Measurements from ENCODE around the gene BANF2. TPM values are rescaled to one million over a fixed set of nuclear protein-coding genes. Genes with fewer than 3 reads are reported as not detected.

The BANF2 gene
- total and polyA plus RNA-seq, 11 donors, result not detected

DNA sequence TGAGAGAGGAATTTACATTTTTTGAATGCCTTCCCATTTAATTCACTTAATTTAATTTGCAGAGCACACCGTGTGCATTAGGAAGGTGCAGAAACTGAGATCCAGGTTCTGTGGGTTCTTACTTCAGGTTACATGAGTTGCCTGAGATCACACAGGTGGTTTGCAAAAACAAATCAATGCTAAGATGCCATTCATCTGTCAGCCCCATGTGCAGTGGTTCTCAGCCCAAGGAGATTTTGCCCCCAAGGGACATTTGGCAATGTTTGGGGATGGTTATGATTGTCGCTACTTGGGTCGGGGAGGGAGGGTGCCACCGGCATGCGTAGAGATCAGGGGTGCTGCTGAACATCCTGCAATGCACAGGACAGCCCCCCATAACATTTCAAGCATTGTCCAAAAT lies 34.6 kb downstream of the BANF2 start:
- H3K36me3 ChIP-seq, result no peaks in the 10 kb centered on the region
- intact Hi-C loops (cut with DNase I), result no loop called here
- H3K9me3 ChIP-seq, result peaks cover 0 to 15% (median 5%) of the 10 kb centered on the region in 12 donors
- H3K27ac ChIP-seq, result no peak overlapping the region
- TF ChIP-seq, protein P1, sequence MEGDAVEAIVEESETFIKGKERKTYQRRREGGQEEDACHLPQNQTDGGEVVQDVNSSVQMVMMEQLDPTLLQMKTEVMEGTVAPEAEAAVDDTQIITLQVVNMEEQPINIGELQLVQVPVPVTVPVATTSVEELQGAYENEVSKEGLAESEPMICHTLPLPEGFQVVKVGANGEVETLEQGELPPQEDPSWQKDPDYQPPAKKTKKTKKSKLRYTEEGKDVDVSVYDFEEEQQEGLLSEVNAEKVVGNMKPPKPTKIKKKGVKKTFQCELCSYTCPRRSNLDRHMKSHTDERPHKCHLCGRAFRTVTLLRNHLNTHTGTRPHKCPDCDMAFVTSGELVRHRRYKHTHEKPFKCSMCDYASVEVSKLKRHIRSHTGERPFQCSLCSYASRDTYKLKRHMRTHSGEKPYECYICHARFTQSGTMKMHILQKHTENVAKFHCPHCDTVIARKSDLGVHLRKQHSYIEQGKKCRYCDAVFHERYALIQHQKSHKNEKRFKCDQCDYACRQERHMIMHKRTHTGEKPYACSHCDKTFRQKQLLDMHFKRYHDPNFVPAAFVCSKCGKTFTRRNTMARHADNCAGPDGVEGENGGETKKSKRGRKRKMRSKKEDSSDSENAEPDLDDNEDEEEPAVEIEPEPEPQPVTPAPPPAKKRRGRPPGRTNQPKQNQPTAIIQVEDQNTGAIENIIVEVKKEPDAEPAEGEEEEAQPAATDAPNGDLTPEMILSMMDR (IDR thresholded peaks at IDR 0.05), result no peak
- no peak for TF ChIP-seq POLR2A (IDR thresholded peaks at IDR 0.05)
- no peak overlapping the region for H3K4me3 ChIP-seq
- H3K4me1 ChIP-seq, result no peaks in the 10 kb centered on the region
- ATAC-seq (no peak), DNase-seq (no peak)
- 87 to 91% (median 89%) methylated on average over 5 of the region's 5 CpGs for WGBS, 4 donors
- H3K27me3 ChIP-seq, result peaks cover 0 to 7% (median 0%) of the 10 kb centered on the region in 9 donors

DNA sequence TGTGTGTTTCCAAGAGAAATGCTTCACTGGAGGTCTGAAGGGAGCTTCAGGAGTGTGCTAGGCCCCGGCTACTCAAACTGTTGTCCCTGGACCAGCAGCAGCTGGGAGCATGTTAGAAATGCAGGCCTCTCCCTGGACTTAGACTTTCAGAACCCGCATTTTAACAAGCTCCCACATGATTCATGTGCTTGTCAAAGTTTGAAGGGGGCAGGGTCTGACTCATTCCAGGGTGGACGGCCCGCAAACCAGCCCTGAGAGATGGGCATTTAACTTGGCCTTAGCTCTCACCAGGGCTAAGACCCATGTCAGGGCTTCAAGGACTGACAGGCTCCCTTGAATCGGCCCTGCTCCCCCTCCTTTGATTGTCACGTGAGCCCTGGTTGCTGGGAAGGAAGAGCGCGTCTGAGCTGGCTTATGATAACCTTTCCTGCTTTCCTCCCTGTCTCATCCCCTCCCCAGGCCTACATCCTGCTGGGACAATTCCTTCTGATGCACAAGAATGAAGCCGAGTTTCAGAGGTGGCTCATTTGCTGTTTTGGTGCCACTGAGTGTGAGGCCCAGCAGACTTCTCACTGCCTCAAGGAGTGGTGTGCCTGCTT lies 35.5 kb downstream of the BANF2 start:
- H3K4me3 ChIP-seq, result no peak overlapping the region
- no peaks in the 10 kb centered on the region for H3K4me1 ChIP-seq
- intact Hi-C loops (cut with DNase I), result no loop called here
- no peaks in the 10 kb centered on the region for H3K27me3 ChIP-seq
- ATAC-seq (no peak), DNase-seq (no peak)
- no peaks in the 10 kb centered on the region for H3K36me3 ChIP-seq
- WGBS, 4 donors, result 55 to 61% (median 60%) methylated on average over 8 to 9 of the region's 9 CpGs
- TF ChIP-seq, protein P1 (IDR thresholded peaks at IDR 0.05), result no peak
- TF ChIP-seq POLR2A (IDR thresholded peaks at IDR 0.05), result no peak
- peaks cover 0 to 15% (median 5%) of the 10 kb centered on the region in 12 donors for H3K9me3 ChIP-seq
- H3K27ac ChIP-seq, result no peak overlapping the region

DNA sequence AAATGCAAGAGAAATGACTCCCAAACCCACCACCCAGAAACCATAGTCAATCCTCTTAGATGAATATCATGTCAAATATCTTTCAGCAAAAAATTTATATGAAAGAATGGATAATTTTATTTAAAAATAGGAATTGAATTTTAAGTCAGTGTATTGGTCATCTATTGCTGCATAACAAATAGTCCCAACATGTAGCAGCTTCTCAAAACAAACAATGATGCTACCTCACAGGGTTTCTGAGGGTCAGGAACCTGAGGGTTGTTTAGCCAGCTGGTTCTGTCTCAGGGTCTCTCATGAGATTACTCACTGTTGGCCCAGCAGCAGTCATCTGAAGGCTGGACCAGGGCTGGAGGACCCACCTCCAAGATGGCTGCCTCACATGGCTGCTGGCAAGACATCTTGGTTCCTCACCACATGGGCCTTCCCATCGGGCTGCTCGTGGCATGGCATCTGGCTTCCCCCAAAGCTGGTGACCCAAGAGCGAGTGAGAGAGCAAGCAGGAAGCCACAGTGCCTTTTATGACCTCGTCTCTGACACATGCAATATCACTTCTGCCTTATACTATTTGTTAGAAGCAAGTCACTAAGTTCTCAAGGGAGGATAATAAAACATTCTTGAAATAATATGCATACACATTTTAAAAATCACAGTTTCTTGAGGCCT lies 36.3 kb downstream of the BANF2 start:
- Histone ChIP-seq H3K9me3 (peaks cover 0 to 15% (median 5%) of the 10 kb centered on the region in 12 donors), H3K27ac (no peak overlapping the region), H3K36me3 (no peaks in the 10 kb centered on the region), H3K4me1 (no peaks in the 10 kb centered on the region), H3K4me3 (no peak overlapping the region), H3K27me3 (no peaks in the 10 kb centered on the region)
- TF ChIP-seq POLR2A (IDR thresholded peaks at IDR 0.05), result no peak
- TF ChIP-seq, protein P1 (IDR thresholded peaks at IDR 0.05), result no peak
- ATAC-seq (no peak), DNase-seq (no peak)
- WGBS, 4 donors, result 92 to 96% (median 95%) methylated on average over 4 of the region's 4 CpGs
- intact Hi-C loops (cut with DNase I), result no loop called here

DNA sequence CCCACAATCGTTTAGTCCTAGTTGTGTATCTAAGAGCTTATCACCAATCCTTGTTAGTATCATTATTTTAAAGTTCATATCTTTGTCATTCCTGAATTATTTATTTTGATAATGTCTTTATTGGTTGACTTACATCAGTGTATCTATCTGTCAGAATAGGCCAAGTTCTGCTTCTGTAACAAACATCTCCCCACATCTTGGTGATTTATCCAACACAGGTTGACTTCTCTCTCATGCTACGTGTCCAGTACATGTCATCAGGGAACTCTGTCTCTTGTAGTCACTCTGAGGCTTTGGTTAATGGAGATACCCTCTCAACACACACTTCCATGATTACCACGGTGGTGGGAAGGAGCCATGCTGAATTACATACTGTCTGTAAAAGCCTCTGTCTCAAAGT lies 38.4 kb downstream of the BANF2 start:
- no peaks in the 10 kb centered on the region for H3K27me3 ChIP-seq
- intact Hi-C loops (cut with DNase I), result no loop called here
- no peaks in the 10 kb centered on the region for H3K4me1 ChIP-seq
- 58 to 63% (median 60%) methylated on average over 3 of the region's 3 CpGs for WGBS, 4 donors
- H3K36me3 ChIP-seq, result no peaks in the 10 kb centered on the region
- TF ChIP-seq, protein P1 (IDR thresholded peaks at IDR 0.05), result no peak
- TF ChIP-seq POLR2A (IDR thresholded peaks at IDR 0.05), result no peak
- H3K4me3 ChIP-seq, result no peak overlapping the region
- ATAC-seq (no peak), DNase-seq (no peak)
- H3K9me3 ChIP-seq, result peaks cover 0 to 15% (median 5%) of the 10 kb centered on the region in 12 donors
- no peak overlapping the region for H3K27ac ChIP-seq

Data from heart left ventricle (tissue), 16 donors.